GM03348 (cell line): ENCODE results near the gene TECPR1.

Experiments used
- DNase-seq: peaks from one replicate; pipeline ENCODE4 v3.0.0; 2012; ENCODE audit warnings: low spot score

The TECPR1 gene, protein sequence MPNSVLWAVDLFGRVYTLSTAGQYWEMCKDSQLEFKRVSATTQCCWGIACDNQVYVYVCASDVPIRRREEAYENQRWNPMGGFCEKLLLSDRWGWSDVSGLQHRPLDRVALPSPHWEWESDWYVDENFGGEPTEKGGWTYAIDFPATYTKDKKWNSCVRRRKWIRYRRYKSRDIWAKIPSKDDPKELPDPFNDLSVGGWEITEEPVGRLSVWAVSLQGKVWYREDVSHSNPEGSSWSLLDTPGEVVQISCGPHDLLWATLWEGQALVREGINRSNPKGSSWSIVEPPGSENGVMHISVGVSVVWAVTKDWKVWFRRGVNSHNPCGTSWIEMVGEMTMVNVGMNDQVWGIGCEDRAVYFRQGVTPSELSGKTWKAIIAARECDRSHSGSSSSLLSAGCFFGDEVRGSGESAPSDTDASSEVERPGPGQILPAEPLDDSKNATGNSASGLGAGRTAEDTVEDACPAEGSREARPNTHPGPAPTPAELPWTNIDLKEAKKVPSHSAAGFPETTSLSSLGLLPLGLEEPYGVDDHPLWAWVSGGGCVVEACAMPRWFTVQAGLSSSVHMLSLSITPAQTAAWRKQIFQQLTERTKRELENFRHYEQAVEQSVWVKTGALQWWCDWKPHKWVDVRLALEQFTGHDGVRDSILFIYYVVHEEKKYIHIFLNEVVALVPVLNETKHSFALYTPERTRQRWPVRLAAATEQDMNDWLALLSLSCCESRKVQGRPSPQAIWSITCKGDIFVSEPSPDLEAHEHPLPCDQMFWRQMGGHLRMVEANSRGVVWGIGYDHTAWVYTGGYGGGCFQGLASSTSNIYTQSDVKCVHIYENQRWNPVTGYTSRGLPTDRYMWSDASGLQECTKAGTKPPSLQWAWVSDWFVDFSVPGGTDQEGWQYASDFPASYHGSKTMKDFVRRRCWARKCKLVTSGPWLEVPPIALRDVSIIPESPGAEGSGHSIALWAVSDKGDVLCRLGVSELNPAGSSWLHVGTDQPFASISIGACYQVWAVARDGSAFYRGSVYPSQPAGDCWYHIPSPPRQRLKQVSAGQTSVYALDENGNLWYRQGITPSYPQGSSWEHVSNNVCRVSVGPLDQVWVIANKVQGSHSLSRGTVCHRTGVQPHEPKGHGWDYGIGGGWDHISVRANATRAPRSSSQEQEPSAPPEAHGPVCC

DNA sequence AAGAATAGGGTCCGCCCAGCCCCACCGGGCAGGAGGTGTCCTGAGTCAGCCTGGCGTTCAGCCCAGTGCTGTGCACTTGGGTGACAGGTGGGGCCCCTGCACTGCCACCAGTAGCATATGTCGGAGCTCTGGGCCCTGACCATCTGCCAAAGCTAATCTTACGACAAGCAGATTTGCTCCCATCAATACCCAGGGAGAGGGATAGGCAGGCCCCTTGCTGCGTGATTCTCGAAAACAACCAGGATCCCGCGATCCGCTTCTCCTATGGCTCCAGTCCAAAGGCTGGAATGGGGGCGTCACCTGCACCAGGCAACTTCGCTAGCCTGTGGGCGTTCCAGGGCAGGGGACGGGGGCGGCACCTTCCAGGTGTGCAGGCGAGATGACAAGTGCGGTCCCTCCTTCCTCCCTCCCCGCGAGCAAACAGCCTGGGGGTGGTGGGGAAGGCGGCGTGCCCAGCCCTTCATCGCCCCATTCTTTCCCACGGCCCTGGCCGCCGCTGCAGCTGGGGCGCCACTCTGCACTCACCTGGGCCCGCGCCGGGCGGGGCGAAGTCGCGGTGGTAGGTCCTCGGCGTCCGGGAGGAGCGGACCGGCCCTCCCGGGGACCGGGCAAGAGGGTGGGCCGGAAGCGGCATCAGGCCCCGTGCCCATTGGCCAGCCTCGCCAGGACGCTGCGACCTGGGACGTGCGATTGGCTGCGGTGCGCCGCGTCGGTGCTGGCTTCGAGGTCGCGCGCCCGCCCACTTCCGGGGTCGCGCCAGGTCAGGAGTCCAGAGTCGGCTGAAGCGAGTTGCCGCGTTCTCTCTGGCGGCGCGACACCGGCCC, at the start of gene TECPR1:
Gene TECPR1, minus strand, starts transcription at position 632 of the 824 bp plus-strand sequence. CDS start 6,086 bp downstream, outside the sequence.
- peak; percentile 100 for DNase-seq

DNA sequence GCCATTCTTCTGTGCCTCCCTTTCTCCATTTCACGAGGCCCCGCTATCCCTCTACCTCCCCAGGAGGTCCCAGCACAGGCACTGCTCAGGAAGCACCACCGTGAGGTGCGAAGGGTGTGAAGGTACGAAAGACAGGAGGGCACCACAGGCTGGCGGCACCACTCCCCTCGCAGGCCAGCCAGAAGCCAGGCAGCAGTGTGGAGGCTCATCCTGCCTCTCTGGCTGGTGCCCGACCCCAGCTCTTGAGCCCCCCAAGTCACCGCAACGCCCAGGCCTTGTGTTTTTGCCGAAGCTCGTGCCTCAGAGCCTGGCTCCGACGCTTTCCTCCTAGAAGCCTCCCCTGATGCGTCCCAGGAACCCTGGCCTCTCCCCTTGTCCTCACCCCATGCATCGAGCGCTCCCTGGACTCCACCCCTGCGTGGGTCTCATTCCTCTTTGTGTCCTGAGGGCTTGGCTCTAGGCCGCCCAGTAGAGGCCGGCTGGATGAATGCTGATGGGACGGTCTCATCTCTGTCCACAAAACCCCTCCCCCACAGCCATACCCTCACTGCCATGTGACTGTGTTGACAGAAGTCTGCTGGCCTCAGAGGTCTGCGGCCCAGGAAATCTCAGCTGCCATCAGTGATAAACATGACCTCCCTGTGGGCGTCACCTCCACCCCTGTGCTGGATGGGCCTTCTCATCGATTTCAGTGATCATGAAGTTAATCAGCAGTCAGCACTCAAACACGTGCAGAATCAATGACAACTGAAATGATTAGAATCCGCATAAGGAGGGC, 48.8 kb upstream of the TECPR1 start:
- DNase-seq: no peak

DNA sequence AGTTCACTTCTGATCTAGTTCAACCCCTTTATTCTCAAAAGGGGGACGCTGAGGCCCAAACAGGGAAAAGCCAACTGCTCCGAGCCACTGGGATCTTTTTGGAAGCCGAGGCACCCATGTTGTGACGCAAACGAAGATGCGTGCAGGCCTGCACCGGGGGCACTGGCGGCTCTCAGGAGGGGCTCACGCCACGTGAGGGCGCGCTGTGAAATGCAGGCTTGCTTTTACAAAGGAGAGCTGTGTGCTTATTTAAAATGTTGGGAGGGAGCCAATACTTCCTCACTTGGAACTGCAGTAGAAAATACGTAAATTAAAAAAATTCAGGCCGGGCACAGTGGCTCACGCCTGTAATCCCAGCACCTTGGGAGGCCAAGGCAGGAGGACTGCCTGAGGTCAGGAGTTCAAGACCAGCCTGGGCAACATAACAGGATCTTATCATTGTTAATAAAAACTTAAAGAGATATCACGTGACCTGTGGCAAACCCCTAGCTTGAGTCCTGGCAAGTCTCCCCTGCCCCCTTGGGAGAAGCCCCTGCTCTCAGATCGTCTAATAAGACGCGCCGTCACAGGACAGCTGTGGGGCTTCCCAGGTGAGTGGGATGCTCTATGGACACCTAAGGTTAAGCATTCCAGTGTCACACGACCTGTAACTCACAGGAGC, 45.7 kb upstream of the TECPR1 start:
- DNase-seq: no peak

DNA sequence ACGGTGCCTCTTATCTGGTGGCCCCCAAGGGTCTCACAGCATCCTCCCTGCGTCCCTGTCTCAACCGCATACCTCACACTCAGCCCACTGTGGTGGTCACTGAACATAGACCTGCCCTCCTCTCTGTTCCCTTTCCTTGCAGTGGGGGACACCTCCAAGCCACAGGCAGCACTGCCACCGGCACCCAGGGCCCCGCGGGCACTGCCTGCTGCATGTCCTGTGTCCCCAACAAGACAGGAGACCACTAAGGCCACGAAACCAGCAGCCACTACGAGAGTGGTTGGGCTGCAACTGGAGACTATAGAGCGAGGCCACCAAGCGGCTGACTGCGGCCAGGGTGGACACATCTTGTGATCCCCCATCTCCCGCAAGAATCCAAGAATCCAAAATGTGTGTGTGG, 44.8 kb upstream of the TECPR1 start:
- DNase-seq: no peak

DNA sequence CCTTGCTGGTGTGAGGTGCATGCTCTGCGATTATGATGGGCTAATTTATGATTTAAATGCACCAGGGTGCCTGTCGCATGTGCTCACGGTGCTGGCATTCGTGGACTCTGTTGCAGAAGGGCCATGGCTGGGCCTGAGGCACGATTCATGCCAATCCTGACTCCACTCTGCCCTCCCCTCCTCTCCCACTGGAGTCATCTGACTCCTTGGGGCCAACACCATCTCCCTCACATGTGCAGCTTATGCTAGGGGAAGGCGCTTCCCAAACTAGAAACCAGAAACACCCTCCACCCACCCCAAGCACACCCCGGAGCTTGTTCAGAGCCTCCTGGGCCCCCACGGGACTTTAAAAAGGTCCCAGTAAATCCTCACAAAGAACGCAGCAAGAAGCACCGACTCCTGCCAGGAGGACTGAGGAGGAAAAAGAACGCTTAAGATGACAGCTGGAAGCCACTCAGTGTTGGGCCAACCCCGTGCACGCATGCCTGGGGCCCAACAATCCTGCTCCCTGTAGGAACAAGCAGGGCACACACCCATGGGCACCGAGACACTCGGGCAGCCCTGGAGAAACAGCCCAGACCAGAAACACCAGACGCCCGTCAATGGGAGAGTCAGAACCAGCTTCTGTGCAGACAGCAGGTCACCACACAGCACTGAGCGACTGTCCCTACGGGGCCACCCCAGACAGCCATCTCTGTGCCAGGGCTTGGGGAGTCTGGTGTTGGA, 43.6 kb upstream of the TECPR1 start:
- DNase-seq: peak; percentile 44

DNA sequence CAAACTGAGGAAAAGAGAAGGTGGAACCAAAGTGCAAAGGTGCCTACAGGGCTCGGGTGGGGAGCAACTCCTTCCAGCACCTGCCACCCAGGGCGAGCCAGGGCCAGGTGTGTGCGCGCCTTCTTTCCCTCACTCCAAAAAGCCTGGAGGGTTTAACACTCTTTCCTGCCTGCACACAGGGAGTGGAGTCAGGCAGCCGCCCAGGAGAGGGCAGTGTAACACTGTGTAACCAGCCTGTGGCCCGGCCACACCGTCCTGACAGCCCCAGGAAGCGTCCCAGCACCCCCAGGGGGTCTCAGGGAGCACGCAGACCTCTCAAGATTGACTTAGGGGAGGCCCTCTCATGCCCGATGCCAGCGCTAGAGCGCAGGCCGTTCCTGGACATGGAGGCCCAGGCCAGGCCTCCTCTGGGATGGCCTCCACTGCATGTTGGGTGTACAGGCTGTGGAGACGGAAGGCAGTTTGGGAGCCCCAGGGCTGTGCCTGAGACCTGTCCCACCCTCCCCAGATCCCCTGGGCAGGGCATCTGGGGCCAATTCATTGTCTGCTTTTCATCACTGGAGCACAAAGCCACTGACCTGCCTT, 42.9 kb upstream of the TECPR1 start:
- peak; percentile 83 for DNase-seq

DNA sequence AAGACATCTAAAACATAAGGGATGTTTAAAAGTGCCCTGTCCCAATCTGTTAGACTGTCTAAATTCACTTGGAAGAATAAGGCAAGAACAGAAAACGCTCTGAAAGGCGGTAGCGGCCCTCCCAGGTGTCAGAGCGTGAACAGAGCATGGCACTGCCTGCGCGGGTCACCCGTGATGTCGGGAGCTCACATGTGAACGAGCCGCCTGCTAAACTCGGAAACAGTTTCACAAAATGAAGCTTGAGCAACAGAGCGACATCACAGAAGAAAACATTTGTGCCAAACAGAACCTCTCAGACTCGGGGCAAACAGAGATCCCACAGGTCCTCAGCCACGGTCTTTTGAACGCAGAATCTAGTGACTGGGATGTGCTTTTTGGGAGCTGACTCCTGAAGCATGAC, 42.3 kb upstream of the TECPR1 start:
- DNase-seq: no peak

DNA sequence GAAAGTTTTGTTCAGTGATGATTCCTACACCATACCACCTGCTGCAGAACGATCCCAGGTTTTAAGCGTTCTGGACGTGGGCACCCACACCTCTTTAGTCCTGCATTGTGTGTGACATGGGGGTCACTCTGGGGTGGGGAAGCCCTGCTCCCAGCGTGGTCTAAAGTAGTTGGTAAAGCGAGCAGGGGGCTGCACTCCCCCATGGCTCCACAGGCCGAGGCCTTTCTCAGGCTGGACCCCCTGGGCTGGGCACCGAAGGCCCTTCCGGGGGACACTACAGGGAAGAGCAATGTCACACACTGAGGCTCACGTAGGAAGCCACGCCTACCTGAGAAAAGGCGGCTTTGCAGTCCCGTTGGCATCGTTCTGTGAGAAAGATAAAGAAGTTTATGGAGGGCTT, 41.7 kb upstream of the TECPR1 start:
- DNase-seq: no peak

DNA sequence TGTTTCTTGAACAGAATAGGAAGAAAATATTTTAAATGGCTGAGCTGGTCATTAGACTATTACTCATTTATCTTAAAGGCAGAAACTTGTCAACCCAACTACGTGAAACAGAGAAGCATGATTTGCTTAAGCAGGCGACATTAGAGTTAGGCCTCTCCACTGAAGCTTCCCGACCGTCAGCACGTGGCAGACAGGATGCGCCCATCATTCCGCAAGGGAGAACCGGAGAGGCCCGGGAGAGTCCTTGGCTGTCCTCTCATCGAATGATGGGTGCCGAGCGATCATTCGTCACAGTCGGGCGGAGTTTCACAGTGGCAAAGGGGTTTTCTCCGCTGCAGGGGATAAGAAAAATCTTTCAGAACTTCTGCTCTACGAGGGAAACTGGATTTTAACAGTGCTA, 41.2 kb upstream of the TECPR1 start:
- no peak for DNase-seq

DNA sequence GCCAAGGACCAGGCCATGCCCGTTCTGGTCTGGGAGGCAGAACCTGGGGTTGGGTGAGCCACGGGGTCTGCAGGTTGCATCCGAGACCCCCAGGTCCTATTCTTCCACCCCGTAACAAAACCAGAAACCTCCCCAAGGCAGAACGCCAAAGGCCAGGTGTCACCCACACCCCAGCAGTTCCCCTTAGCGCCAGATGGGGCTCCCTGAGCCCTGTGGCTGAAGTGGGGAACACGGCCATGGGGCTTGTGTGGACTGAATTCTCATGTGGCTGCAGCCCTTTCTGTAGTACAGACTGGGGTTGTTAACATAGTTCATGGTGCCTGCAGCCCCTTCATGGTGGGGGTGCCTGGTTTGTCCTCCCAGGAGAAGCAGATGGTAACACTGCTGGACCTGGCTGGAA, 39.7 kb upstream of the TECPR1 start:
- DNase-seq: no peak

DNA sequence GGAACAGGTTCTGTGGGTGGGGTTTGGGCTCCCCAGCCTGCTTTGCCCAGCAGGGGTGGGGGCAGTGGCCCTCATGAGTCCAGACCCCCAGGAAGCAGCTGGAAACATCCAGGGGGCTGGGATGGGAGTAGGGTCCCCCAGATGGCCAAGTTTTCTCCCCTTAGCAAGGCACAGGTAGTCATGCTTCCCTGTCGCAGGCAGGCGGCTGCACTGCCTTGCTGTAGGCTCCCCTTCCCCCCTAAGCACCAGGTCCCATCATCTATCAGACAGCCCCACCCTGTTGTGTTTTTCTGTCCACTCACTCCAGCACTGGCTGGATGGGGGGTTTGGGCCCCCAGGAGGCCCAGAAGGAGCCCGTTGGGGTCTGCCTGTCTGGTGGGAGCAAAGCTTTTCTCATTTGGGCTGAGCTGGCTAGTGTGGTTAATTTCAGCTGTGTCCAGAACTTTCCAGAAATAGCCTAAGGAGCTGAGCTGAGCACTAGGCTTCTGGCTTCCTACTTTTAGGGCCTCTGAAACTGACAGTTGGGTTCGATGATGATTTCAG, 37.4 kb upstream of the TECPR1 start:
- DNase-seq: no peak

DNA sequence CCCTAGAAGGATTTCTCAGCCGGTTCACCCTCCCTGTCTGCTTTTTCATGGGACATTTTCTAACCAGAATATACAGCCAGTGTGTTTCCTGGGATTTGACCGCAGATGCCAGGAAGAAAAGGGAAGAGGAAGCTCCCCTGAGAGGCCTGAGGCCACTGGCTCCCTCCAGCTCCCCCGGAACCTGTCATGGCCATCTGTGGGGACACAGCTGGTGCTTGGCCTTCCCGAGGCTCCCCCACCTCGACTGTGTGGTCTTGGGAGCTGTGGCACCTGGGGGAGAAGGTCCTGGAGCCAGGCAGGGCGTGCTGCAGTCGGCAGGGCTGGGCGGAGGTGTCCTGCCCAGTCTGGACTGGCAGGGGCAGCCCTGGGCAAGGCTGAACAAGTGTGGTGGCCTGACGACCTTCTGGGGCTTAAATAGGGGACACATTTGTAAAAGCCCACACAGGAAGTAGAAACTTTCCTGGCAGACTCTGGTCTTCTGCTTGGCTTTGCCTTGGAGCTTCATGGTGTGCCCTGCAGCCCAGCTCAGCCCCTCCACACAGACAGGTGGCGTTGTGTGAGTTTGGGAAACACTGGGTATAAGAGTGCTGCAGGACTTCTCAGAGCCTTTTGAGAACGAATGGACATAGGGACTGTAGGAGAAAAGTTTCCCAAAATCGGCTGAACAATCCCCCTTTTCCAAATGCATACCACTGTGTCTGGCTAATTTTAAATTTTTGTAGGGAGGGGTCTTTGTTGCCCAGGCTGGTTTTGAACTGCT, 36.2 kb upstream of the TECPR1 start:
- no peak for DNase-seq

DNA sequence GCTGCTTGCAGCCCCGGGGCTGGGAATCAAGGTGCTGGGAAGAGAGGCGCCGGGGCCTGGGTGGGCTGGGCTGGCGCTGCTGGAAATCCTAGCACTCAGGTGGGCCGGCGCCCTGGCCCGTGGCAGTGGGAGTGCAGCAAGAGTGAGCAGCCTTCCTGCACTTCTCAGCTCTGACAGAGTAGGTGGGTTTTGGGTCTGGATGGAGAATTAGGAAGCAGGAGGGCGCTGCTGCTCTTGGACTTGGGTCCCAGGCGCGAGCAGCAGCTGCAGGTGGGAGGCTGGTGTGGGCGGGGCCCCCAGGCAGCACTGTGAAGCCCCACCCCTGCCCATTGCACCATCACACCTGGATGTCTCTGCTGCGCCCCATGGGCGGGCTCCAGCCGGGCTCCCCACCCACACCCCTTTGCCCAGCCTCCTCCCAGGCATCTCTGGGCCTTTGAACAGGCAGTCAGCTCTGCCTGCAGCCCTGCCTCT, 35.5 kb upstream of the TECPR1 start:
- DNase-seq: no peak

DNA sequence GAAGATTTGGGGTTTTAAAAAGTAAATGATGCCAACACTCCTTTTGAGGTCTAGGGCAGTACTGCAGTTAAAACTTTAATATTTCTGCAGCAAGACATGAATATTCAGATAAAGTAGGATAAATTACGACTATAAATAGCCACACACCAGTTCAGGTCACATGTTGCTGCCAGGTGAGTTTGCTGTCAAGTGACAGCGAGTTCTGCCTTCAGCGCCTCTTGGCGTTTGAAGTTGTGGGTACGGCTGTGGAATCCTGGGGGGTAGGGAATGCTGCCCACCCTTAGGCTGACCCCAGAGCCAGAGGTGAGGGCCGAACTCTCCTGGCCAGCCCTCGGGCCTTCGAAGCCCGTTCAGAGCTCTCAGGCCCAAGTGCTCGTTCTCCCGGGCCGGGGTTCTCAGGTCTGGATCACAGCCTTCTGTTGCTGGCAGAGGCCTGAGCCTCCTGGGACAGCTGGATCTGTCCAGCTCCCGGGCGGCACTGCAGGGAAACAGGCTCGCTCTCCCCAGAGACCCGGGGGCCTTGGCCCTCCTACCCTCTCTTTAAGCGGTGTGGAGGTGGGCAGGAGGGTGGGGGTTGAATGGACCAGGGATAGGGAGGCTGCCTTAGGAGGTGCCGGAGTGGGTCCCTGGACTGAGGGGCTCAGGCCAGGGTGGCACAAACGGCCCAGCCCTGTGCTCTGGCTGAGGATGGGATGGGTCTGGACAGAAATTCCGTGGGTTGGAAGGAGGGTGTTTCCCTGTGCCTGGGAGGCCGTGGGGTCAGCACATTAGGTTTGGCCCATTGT, 34.9 kb upstream of the TECPR1 start:
- no peak for DNase-seq

DNA sequence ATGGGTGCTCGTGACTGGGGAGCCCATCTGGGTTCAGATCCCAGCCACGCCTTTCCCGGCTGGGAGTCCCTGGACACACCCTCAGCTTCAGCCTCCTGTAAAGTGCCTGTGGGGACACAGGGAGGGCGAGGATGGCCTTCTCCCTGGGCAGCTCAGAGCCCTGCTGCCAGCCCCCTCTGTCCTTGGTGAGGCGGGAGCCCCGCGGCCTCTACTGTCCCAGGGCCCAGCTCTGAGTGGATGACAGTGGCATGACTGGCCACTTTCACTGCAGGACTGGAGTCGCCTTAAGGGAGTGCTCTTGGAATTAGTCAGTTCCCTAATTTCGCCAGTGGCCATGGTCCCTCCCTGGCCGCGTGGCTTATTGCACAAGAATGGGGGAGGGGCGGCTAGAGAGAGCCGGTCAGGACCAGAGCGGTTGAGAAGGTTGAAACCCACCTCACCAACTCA, 34.1 kb upstream of the TECPR1 start:
- DNase-seq: peak; percentile 76

DNA sequence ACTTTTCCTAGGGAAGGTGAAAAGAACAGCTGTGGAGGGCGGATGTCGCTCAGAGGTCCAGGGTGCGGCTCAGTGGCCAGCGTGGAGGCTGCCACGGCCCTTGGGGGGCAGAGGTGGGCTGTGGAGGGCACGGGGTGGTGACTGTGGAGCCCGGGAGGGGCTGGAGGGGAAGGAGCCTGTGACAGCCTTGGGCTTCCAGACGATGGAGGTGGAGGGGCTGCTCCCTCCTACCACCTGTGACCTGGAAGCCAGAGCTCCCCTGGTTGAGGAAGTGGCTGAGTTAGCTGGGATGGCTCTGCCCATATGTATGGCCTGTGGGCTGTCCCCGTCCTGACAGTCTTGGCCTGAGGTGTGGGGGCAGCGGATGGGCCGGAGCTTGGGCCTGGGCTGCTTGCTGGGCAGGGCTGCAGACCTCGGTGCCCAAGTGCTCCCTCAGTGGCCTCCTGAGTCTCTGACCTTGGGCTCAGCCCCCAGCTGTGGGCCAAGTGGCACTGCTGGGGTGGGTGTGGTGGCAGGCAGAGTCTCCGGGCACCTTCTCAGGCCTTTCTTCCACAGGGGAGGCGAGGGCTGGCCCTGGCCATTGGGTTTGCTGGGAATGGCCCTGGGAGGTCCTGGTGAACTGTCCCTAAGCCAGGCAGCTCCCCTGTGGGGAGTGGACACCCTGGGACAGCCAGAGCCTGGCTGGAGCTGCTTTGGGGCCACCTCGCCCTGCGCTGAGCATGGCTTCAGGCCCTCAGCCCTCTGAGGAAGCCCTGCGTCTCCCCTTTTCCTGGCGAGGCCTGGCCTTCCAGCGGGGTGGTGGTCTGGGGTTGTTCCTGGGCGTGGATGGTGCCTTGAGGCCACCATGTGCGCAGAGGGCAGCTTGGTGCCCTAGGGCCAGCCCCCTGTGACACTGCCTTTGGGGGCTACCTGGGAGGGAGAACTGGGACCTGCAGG, 33.4 kb upstream of the TECPR1 start:
- no peak for DNase-seq
